Measurements from ENCODE around the gene ADAMTSL4. TPM values are rescaled to one million over a fixed set of nuclear protein-coding genes. Genes with fewer than 3 reads are reported as not detected.
"Not testable (repeated sequence)": the region's sequence is repeated elsewhere in the genome, so short reads cannot be mapped to it uniquely, and the experiment has no call there.

ADAMTSL4 gene
- total RNA-seq, 1 experiment from 2014 or later: 3.3 TPM

GRCh38 chr1:150573648-150574071 lies 24.5 kb downstream of the ADAMTSL4 start:
- not testable (repeated sequence) for H3K4me3 ChIP-seq, H3K9me3 ChIP-seq, H3K27me3 ChIP-seq, DNase-seq
- peaks cover 80% of the 10 kb centered on the region for H3K36me3 ChIP-seq

GRCh38 chr1:150574260-150575071 lies 25.3 kb downstream of the ADAMTSL4 start:
- Histone ChIP-seq H3K36me3 (peaks cover 87% of the 10 kb centered on the region), H3K4me3 (peak overlapping the region; percentile 92; the same call in 1 of the 2 replicates)
- no peak for DNase-seq

GRCh38 chr1:150575072-150575489 lies 25.9 kb downstream of the ADAMTSL4 start:
- H3K4me3 ChIP-seq: peak overlapping the region; percentile 92

More at GRCh38 chr1:150574260-150575071, 25.3 kb downstream of the ADAMTSL4 start:
- Histone ChIP-seq H3K27me3 (no peaks in the 10 kb centered on the region), H3K9me3 (no peaks in the 10 kb centered on the region)

GRCh38 chr1:150575518-150576366 lies 26.5 kb downstream of the ADAMTSL4 start:
- no peak for DNase-seq
- Histone ChIP-seq H3K27me3 (no peaks in the 10 kb centered on the region), H3K9me3 (no peaks in the 10 kb centered on the region), H3K36me3 (peaks cover 85% of the 10 kb centered on the region), H3K4me3 (peak overlapping the region; percentile 92)

More at GRCh38 chr1:150575072-150575489, 25.9 kb downstream of the ADAMTSL4 start:
- DNase-seq: no peak
- Histone ChIP-seq H3K9me3 (no peaks in the 10 kb centered on the region), H3K27me3 (no peaks in the 10 kb centered on the region), H3K36me3 (peaks cover 87% of the 10 kb centered on the region)

DNA sequence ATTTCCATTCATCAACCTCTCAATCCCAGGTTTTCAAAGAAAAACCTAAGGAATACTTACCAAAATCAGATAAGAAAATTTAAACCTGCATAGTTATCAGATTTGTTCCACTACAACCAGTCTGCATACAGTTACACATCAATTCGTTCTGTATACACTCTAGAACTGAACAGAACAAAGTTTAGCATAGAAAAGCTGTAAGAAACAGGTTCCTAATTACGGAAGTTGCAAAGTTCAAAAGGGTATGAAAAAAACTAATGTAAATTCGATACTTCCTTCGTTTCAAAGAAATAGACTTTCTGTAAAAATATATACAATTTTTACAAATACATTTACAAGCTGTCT lies 27.1 kb downstream of the ADAMTSL4 start:
- Histone ChIP-seq H3K36me3 (peaks cover 79% of the 10 kb centered on the region), H3K27me3 (no peaks in the 10 kb centered on the region), H3K4me3 (peak overlapping the region; percentile 92), H3K9me3 (no peaks in the 10 kb centered on the region)
- no peak for DNase-seq

GRCh38 chr1:150576794-150577556 lies 27.8 kb downstream of the ADAMTSL4 start:
- H3K27me3 ChIP-seq: no peaks in the 10 kb centered on the region
- DNase-seq: no peak
- peak overlapping the region; percentile 92 for H3K4me3 ChIP-seq
- no peaks in the 10 kb centered on the region for H3K9me3 ChIP-seq
- H3K36me3 ChIP-seq: peaks cover 74% of the 10 kb centered on the region

- no peak for DNase-seq
- H3K27me3 ChIP-seq: no peaks in the 10 kb centered on the region
- peaks cover 66% of the 10 kb centered on the region for H3K36me3 ChIP-seq
- H3K4me3 ChIP-seq: peak overlapping the region; percentile 92
- H3K9me3 ChIP-seq: no peaks in the 10 kb centered on the region
Observed at GRCh38 chr1:150577557-150578271, 28.5 kb downstream of the ADAMTSL4 start.

GRCh38 chr1:150578272-150579109 lies 29.3 kb downstream of the ADAMTSL4 start:
- Histone ChIP-seq H3K9me3 (no peaks in the 10 kb centered on the region), H3K4me3 (peak overlapping the region; percentile 92), H3K27me3 (no peaks in the 10 kb centered on the region)

DNA sequence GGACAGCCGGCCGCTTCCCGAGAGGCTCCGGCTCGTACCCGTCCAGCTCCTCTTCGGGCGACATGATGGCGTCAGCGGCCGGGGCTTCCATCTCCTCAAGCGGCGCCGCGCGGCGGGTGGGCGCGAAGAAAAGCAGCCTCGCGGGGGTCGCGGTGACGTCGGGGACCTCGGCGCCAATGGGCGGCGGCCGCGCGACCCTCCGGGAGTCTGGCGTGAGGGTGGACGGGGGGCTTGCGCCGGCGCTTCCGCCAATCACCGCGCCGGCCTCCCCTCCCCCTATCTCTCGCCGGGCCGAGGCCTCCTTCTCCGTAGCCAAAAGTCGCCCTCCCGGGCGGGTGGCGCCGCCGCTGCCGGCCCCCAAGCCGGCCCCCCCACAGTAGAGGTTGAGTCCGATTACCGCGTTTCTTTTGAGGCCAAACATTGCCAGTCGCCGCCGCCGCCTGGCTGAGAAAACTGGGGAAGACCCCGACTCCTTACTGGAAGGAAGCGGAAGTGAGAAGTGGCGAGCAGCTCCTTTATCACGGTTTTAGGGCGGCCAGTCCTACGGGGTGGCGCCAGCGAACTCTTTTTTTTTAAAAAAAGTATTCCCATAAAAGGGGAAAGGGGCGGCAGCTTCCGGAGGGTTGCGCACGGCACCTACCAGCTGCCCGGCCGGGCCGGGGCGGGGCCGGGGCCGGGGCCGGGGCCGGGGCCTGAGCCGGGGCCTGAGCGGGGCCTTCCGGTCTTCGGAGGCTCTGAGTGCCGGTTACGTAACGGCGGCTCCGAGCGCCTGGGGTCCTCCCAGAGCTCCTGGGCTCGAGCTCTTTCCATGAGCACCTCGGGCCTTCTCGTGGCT lies 30.1 kb downstream of the ADAMTSL4 start, which contains the start of gene MCL1:
TSS of gene MCL1 (minus strand) at position 501 of the 835 bp plus-strand sequence. CDS start at position 421, 80 bp downstream.
- DNase-seq: peak; percentile 97
- peaks cover 50% of the 10 kb centered on the region for H3K36me3 ChIP-seq
- no peaks in the 10 kb centered on the region for H3K9me3 ChIP-seq
- H3K4me3 ChIP-seq: peak within 1 kb of the TSS; percentile 92
- H3K27me3 ChIP-seq: no peaks in the 10 kb centered on the region

More at GRCh38 chr1:150578272-150579109, 29.3 kb downstream of the ADAMTSL4 start:
- DNase-seq: peak; percentile 86
- H3K36me3 ChIP-seq: peaks cover 59% of the 10 kb centered on the region

DNA sequence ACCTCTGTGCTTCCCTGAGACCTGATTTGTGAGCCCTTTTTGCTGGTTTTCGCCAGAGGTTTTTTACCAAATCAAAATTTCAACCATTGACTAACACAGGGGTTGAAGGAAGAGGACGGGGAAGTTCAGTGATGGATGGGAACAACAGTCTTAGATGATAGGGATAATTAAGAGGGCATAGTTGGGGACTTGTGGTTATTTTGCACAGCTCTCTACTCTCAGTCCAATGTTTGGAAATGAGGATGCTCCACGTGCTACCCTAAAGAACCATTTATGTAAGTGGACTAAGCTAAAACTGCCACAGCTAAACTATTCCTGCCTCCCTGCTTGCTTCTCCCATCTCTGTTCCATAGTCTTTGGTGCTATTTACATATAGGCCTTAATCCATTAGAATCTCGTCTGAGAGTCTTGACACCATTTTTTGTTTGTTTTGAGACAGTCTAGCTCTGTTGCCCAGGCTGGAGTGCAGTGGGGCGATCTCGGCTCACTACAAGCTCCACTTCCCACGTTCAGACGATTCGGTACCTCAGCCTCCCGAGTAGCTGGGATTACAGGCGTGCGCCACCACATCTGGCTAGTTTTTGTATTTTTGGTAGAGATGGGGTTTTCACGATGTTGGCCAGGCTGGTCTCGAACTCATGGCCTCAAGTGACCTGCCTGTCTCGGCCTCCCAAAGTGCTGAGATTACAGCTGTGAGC lies 30.9 kb downstream of the ADAMTSL4 start:
- Histone ChIP-seq H3K36me3 (peaks cover 43% of the 10 kb centered on the region), H3K27me3 (no peaks in the 10 kb centered on the region), H3K9me3 (no peaks in the 10 kb centered on the region), H3K4me3 (peak overlapping the region; percentile 92)
- DNase-seq: no peak

DNA sequence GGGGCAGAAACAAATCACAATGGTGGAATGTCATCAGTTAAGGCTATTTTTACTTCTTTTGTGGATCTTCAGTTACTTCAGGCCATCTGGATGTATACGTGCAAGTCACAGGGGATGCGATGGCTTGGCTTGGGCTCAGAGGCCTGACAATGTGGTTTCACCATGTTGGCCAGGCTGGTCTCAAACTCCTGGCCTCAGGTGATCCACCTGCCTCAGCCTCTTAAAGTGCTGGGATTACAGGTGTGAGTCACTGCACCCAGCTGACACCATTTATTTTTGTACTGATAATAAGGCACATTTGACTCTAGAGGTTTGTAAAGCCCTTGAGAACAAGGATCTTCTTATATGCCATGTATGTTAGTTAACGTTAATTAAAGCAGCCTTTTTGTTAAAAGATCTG lies 31.8 kb downstream of the ADAMTSL4 start:
- not testable (repeated sequence) for H3K4me3 ChIP-seq, DNase-seq, H3K9me3 ChIP-seq, H3K27me3 ChIP-seq
- H3K36me3 ChIP-seq: peaks cover 34% of the 10 kb centered on the region

- not testable (repeated sequence) for H3K27me3 ChIP-seq, H3K4me3 ChIP-seq, DNase-seq, H3K9me3 ChIP-seq
- peaks cover 29% of the 10 kb centered on the region for H3K36me3 ChIP-seq
Observed at GRCh38 chr1:150581437-150581836, 32.2 kb downstream of the ADAMTSL4 start.

DNA sequence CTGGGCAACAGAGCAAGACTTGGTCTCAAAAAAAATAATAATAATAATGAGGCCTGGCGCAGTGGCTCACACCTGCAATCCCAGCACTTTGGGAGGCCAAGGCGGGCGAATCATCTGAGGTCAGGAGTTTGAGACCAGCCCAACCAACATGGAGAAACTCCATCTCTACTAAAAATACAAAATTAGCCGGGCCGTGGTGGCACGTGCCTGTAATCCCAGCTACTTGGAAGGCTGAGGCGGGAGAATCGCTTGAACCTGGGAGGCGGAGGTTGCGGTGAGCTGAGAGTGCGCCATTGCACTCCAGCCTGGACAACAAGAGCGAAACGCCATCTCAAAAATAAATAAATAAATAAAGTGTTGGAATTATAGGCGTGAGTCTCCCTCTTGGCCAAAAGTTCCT lies 32.8 kb downstream of the ADAMTSL4 start:
- H3K9me3 ChIP-seq, DNase-seq, H3K4me3 ChIP-seq, H3K27me3 ChIP-seq: not testable (repeated sequence)
- H3K36me3 ChIP-seq: peaks cover 24% of the 10 kb centered on the region

DNA sequence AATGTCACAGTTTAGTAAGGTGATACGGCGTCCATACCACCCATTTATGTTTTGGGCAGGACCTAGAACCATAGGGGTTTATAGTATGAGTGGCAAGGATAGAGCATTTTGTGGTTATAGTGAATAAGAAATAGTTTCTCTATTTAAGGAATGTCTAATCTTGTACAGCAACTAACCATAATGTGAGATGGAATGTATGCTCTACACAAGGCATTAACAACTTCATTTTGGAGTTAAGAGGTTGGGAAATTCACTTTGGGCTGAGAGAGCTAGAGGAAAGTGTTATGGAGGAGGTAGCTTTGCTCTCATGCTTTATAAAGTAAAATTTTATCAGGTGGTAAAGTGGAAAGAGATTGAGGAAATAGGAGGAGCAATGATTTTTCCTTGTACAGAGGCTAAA lies 33.2 kb downstream of the ADAMTSL4 start:
- no peak for DNase-seq
- H3K4me3 ChIP-seq: no peak overlapping the region
- H3K9me3 ChIP-seq: no peaks in the 10 kb centered on the region
- H3K27me3 ChIP-seq: no peaks in the 10 kb centered on the region
- H3K36me3 ChIP-seq: peaks cover 20% of the 10 kb centered on the region

All from MG63 (cell line).